ENCODE data around the gene SLC2A11.

DNA sequence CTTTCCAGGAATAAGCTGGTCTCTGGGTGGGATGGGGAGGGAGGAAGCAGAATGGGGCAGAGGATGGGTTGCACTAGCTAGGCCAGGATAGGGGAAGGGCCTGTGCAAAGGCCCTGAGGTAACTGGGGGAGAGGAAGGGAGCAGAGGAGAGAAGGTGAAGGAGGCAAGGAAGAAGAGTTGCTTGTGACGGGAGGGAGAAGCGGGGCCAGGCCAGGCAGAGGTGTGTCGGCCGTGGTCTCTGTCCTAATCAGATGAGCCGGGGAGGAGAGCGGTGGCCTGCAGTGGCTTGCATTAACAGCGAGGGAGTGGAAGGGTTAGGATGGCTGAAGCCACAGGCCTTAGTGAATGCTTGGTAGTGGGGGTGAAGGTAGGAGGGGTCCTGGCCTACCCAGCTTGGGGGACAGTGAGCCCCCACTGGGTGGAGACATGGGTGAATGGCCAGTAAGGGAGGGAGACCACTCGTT is 12.9 kb upstream of the SLC2A11 start:
- TF ChIP-seq BCOR (IDR thresholded peaks at IDR 0.05) = peak; percentile 32; the same call in 1 of the 2 replicates
- no peak for TF ChIP-seq PCBP1 (IDR thresholded peaks at IDR 0.05; ENCODE audit: low read depth, low read length, poor library complexity, severe bottlenecking)
- TF ChIP-seq PRPF4 (IDR thresholded peaks at IDR 0.05; ENCODE audit: insufficient read depth, low read depth, low read length, poor library complexity, severe bottlenecking) = no peak
- no peak for TF ChIP-seq ARNT (IDR thresholded peaks at IDR 0.05)
- no peak for TF ChIP-seq TAF1 (IDR thresholded peaks at IDR 0.05; ENCODE audit: control insufficient read depth, extremely low read depth, insufficient read depth, low read length, severe bottlenecking)
- TF ChIP-seq SMC3 (conservative IDR thresholded peaks at IDR 0.05; ENCODE audit: insufficient read depth, low read depth, low read length) = no peak
